Smooth muscle cell (in vitro differentiated cells): ENCODE data around the gene LHPP. TPM values are rescaled to one million over a fixed set of nuclear protein-coding genes. Genes with fewer than 3 reads are reported as not detected.

ENCODE experiments used
- DNase-seq: peaks from one replicate; lab custom pipeline; 2025; ENCODE audit not compliant: unreplicated experiment; lab: John Stamatoyannopoulos, UW
- H2AFZ ChIP-seq: fragments of 200-600 bp; sonication (generic); 2 replicates; pipeline ENCODE4 v1.6.0; 2016; ENCODE audit warnings: antibody characterized with exemption, low read depth, mild to moderate bottlenecking
- H3F3A ChIP-seq: fragments of 200-600 bp; sonication (generic); 2 replicates; pipeline ENCODE4 v1.6.0; 2017; ENCODE audit warnings: antibody characterized with exemption, low read depth
- H3K27ac ChIP-seq: fragments of 200-600 bp; sonication (generic); 2 replicates; pipeline ENCODE4 v1.5.1; 2016; ENCODE audit warnings: low read depth, mild to moderate bottlenecking
- H3K27me3 ChIP-seq: fragments of 200-600 bp; sonication (generic); 2 replicates; pipeline ENCODE4 v1.6.1; 2016; ENCODE audit warnings: low read depth, mild to moderate bottlenecking
- H3K36me3 ChIP-seq: fragments of 200-600 bp; sonication (generic); 2 replicates; pipeline ENCODE4 v1.5.1; 2016; ENCODE audit warnings: low read depth
- H3K4me1 ChIP-seq: fragments of 200-600 bp; sonication (generic); 2 replicates; pipeline ENCODE4 v1.5.1; 2016; ENCODE audit warnings: low read depth
- H3K4me2 ChIP-seq: fragments of 200-600 bp; sonication (generic); 2 replicates; pipeline ENCODE4 v1.6.0; 2016; ENCODE audit warnings: mild to moderate bottlenecking
- H3K4me3 ChIP-seq: fragments of 200-600 bp; sonication (generic); 2 replicates; pipeline ENCODE4 v1.5.1; 2016; ENCODE audit warnings: mild to moderate bottlenecking
- H3K79me2 ChIP-seq: fragments of 200-600 bp; sonication (generic); 2 replicates; pipeline ENCODE4 v1.6.0; 2016; ENCODE audit warnings: low read depth, mild to moderate bottlenecking
- H3K9ac ChIP-seq: fragments of 200-600 bp; sonication (generic); 2 replicates; pipeline ENCODE4 v1.6.0; 2016; ENCODE audit warnings: low read depth
- H3K9me3 ChIP-seq: fragments of 200-600 bp; sonication (generic); replicated peaks from 2 replicates; pipeline ENCODE4 v1.5.1; 2016; ENCODE audit warnings: low read depth
- H4K20me1 ChIP-seq: fragments of 200-600 bp; sonication (generic); 2 replicates; pipeline ENCODE4 v1.6.0; 2016; ENCODE audit warnings: low read depth
- CTCF ChIP-seq: fragments of 200-600 bp; sonication (generic); IDR thresholded peaks from 2 replicates; pipeline ENCODE4 v1.5.1; 2017; ENCODE audit warnings: borderline replicate concordance, mild to moderate bottlenecking, antibody characterized with exemption; ENCODE audit not compliant: insufficient read depth, poor library complexity, severe bottlenecking
- WGBS: methylation state at CpG from one replicate; pipeline ENCODE4 v1.1.7; 2016; ENCODE audit warnings: low lambda C conversion rate; 5-methylcytosine and 5-hydroxymethylcytosine counted together
- polyA plus RNA-seq: library from polyadenylated mRNA; unstranded; fragments of >200 nt; fragmentation: Nextera tagmentation; extraction: Ambion mirVana; gene quantifications from 2 replicates; pipeline ENCODE4 v1.2.1, GENCODE V29; 2016
- total RNA-seq: library from RNA; depleted of rRNA; stranded (reverse); fragments of >200 nt; gene quantifications from 2 replicates; pipeline ENCODE4 v1.2.3, GENCODE V29; 2014

LHPP gene
- total and polyA plus RNA-seq, 2 experiments from 2014 or later, result 7.6 to 14.0 TPM

- no peak overlapping the region for H3K4me2 ChIP-seq
- no peak overlapping the region for H3K27ac ChIP-seq
- no peak for DNase-seq
- 42% methylated on average over 2 of the region's 2 CpGs for WGBS
- no peaks in the 10 kb centered on the region for H3K4me1 ChIP-seq
- peaks cover 24% of the 10 kb centered on the region for H3K27me3 ChIP-seq
- no peaks in the 10 kb centered on the region for H4K20me1 ChIP-seq
- H3K9me3 ChIP-seq, result no peaks in the 10 kb centered on the region
- H3K4me3 ChIP-seq, result no peak overlapping the region
- no peaks in the 10 kb centered on the region for H3K36me3 ChIP-seq
- no peaks in the 10 kb centered on the region for H3F3A ChIP-seq
- TF ChIP-seq CTCF, result no peak
- no peak overlapping the region for H3K9ac ChIP-seq
- H2AFZ ChIP-seq, result no peak overlapping the region
- H3K79me2 ChIP-seq, result no peaks in the 10 kb centered on the region
Measured at GRCh38 chr10:124458889-124459288, 2.7 kb upstream of the LHPP start.

GRCh38 chr10:124459395-124459794 is 2.2 kb upstream of the LHPP start:
- Histone ChIP-seq H3F3A (no peaks in the 10 kb centered on the region), H3K4me1 (no peaks in the 10 kb centered on the region), H3K4me3 (no peak overlapping the region), H4K20me1 (no peaks in the 10 kb centered on the region), H3K27me3 (peaks cover 19% of the 10 kb centered on the region), H3K79me2 (no peaks in the 10 kb centered on the region), H3K4me2 (no peak overlapping the region), H2AFZ (no peak overlapping the region), H3K9me3 (no peaks in the 10 kb centered on the region), H3K27ac (no peak overlapping the region), H3K36me3 (no peaks in the 10 kb centered on the region), H3K9ac (no peak overlapping the region)
- WGBS, result 40% methylated on average over 1 of the region's 1 CpG
- TF ChIP-seq CTCF, result no peak
- no peak for DNase-seq

- Histone ChIP-seq H3K9ac (no peak overlapping the region), H3K4me3 (no peak overlapping the region), H3K27ac (no peak overlapping the region), H3K79me2 (no peaks in the 10 kb centered on the region), H3K27me3 (peaks cover 11% of the 10 kb centered on the region), H3K9me3 (no peaks in the 10 kb centered on the region), H3K4me1 (no peaks in the 10 kb centered on the region), H3K4me2 (no peak overlapping the region), H3F3A (no peaks in the 10 kb centered on the region), H3K36me3 (no peaks in the 10 kb centered on the region), H4K20me1 (no peaks in the 10 kb centered on the region), H2AFZ (no peak overlapping the region)
- TF ChIP-seq CTCF, result no peak
- 88% methylated on average over 5 of the region's 5 CpGs for WGBS
- no peak for DNase-seq
Measured at GRCh38 chr10:124460144-124460543, 1.5 kb upstream of the LHPP start.

- H4K20me1 ChIP-seq, result no peaks in the 10 kb centered on the region
- peak overlapping the region; percentile 91 for H3K4me2 ChIP-seq
- peak overlapping the region; percentile 99 for H2AFZ ChIP-seq
- DNase-seq, result no peak
- H3K9ac ChIP-seq, result no peak overlapping the region
- H3K4me1 ChIP-seq, result no peaks in the 10 kb centered on the region
- H3K4me3 ChIP-seq, result peak overlapping the region; percentile 94
- no peaks in the 10 kb centered on the region for H3K9me3 ChIP-seq
- no peaks in the 10 kb centered on the region for H3K36me3 ChIP-seq
- no peak for TF ChIP-seq CTCF
- H3F3A ChIP-seq, result no peaks in the 10 kb centered on the region
- H3K27ac ChIP-seq, result no peak overlapping the region
- WGBS, result 78% methylated on average over 8 of the region's 8 CpGs
- no peaks in the 10 kb centered on the region for H3K27me3 ChIP-seq
- no peaks in the 10 kb centered on the region for H3K79me2 ChIP-seq
Measured at GRCh38 chr10:124462348-124462695, 699 bp downstream of the LHPP start.
